ENCODE results near the gene LOC101059915.

DNA sequence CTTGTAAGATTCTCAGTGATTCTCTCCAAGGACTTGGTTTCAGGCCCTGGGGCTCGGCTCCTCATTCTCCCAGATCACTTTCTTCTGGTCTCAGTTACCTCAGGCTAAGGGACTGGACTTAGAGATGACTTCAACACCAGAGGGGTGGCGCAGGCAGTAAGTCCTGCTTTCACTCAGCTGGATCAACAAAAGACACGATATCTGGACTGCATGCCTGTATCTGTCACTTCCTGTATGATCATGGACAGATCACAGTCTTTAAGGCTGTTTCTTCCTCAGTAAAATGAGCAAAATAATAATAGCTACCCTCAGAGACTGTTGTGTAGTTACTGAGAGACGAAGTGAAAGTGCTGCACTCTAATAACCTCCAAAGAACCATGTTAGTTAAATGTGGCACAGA is 29.5 kb upstream of the LOC101059915 start:
- TF ChIP-seq, protein P1, sequence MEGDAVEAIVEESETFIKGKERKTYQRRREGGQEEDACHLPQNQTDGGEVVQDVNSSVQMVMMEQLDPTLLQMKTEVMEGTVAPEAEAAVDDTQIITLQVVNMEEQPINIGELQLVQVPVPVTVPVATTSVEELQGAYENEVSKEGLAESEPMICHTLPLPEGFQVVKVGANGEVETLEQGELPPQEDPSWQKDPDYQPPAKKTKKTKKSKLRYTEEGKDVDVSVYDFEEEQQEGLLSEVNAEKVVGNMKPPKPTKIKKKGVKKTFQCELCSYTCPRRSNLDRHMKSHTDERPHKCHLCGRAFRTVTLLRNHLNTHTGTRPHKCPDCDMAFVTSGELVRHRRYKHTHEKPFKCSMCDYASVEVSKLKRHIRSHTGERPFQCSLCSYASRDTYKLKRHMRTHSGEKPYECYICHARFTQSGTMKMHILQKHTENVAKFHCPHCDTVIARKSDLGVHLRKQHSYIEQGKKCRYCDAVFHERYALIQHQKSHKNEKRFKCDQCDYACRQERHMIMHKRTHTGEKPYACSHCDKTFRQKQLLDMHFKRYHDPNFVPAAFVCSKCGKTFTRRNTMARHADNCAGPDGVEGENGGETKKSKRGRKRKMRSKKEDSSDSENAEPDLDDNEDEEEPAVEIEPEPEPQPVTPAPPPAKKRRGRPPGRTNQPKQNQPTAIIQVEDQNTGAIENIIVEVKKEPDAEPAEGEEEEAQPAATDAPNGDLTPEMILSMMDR (IDR thresholded peaks at IDR 0.05 in 8 of 11, conservative IDR thresholded peaks at IDR 0.05 in 3 of 11) = no peak
- no peak for TF ChIP-seq POLR2A (IDR thresholded peaks at IDR 0.05)

Measured in spleen (tissue), 7 donors.